GM23338 (cell line): ENCODE measurements around the gene SENP6. TPM values are rescaled to one million over a fixed set of nuclear protein-coding genes. Genes with fewer than 3 reads are reported as not detected.
"Not testable (repeated sequence)": the region's sequence is repeated elsewhere in the genome, so short reads cannot be mapped to it uniquely, and the experiment has no call there.

Experiments
- ATAC-seq: fragments of 200-7000 bp; cut with Tn5 transposase; 3 replicates; pipeline ENCODE4 v1.9.1; 2020
- DNase-seq: peaks from one replicate; pipeline ENCODE4 v3.0.0-alpha.2; 2015; ENCODE audit warnings: low spot score
- H2AFZ ChIP-seq: fragments of 200-600 bp; sonication (generic); 2 replicates; pipeline ENCODE4 v1.8.0; 2016; ENCODE audit warnings: antibody characterized with exemption, mild to moderate bottlenecking, moderate library complexity
- H3F3A ChIP-seq: fragments of 200-600 bp; sonication (generic); replicated peaks from 2 replicates; pipeline ENCODE4 v1.8.0; 2017; ENCODE audit warnings: antibody characterized with exemption, mixed run types, low read depth
- H3K27ac ChIP-seq: fragments of 200-600 bp; sonication (generic); 2 replicates; pipeline ENCODE4 v1.6.1; 2016; ENCODE audit warnings: low read depth
- H3K27me3 ChIP-seq: fragments of 200-600 bp; sonication (generic); 2 replicates; pipeline ENCODE4 v1.8.0; 2016; ENCODE audit warnings: mild to moderate bottlenecking, mixed run types, moderate library complexity; ENCODE audit not compliant: insufficient read depth
- H3K36me3 ChIP-seq: fragments of 200-600 bp; sonication (generic); 2 replicates; pipeline ENCODE4 v1.8.0; 2016; ENCODE audit warnings: mild to moderate bottlenecking; ENCODE audit not compliant: insufficient read depth
- H3K4me1 ChIP-seq: fragments of 200-600 bp; sonication (generic); 2 replicates; pipeline ENCODE4 v1.8.0; 2016; ENCODE audit warnings: mild to moderate bottlenecking, moderate library complexity; ENCODE audit not compliant: insufficient read depth
- H3K4me2 ChIP-seq: fragments of 200-600 bp; sonication (generic); 2 replicates; pipeline ENCODE4 v1.7.1; 2017; ENCODE audit warnings: mixed run types
- H3K4me3 ChIP-seq: fragments of 200-600 bp; sonication (generic); 2 replicates; pipeline ENCODE4 v1.6.1; 2016; ENCODE audit warnings: mixed run types
- H3K79me2 ChIP-seq: fragments of 200-600 bp; sonication (generic); replicated peaks from 2 replicates; pipeline ENCODE4 v1.8.0; 2017; ENCODE audit warnings: mild to moderate bottlenecking; ENCODE audit not compliant: insufficient read depth
- H3K9me2 ChIP-seq: fragments of 200-600 bp; sonication (generic); 2 replicates; pipeline ENCODE4 v1.8.0; 2017; ENCODE audit not compliant: insufficient read depth
- H4K20me1 ChIP-seq: fragments of 200-600 bp; sonication (generic); replicated peaks from 2 replicates; pipeline ENCODE4 v1.8.0; 2017; ENCODE audit warnings: mild to moderate bottlenecking; ENCODE audit not compliant: insufficient read depth
- H3K27ac Mint-ChIP-seq: 2 replicates; pipeline ENCODE4 v1.8.0; 2020; ENCODE audit warnings: inconsistent platforms, mild to moderate bottlenecking, moderate library complexity, mixed read lengths
- H3K27me3 Mint-ChIP-seq: 3 replicates; pipeline ENCODE4 v1.8.0; 2022; ENCODE audit warnings: low read depth, mild to moderate bottlenecking, moderate library complexity, mixed read lengths, inconsistent platforms; ENCODE audit not compliant: insufficient read depth, poor library complexity
- H3K36me3 Mint-ChIP-seq: 3 replicates; pipeline ENCODE4 v1.8.0; 2021; ENCODE audit warnings: low read depth, mild to moderate bottlenecking, inconsistent platforms, moderate library complexity, mixed read lengths
- H3K4me1 Mint-ChIP-seq: 3 replicates; pipeline ENCODE4 v1.8.0; 2020; ENCODE audit warnings: mild to moderate bottlenecking, inconsistent platforms, mixed read lengths
- H3K4me3 Mint-ChIP-seq: 3 replicates; pipeline ENCODE4 v1.8.0; 2021; ENCODE audit warnings: moderate library complexity, mild to moderate bottlenecking, inconsistent platforms, mixed read lengths
- H3K9me3 Mint-ChIP-seq: 3 replicates; pipeline ENCODE4 v1.8.0; 2020; ENCODE audit warnings: moderate library complexity, mild to moderate bottlenecking, inconsistent platforms, mixed read lengths
- CTCF ChIP-seq, 2 experiments: fragments of 200-600 bp in 1 of 2; sonication (generic) in 1 of 2; conservative IDR thresholded peaks; 2 replicates each; pipeline versions ENCODE4 v1.5.1 to v1.6.1; 2016 to 2017; ENCODE audit warnings: antibody characterized with exemption in 2 of 2, low read depth in 2 of 2, mild to moderate bottlenecking in 2 of 2, moderate library complexity in 1 of 2
- EZH2 ChIP-seq: fragments of 200-600 bp; sonication (generic); IDR thresholded peaks from one replicate; pipeline ENCODE4 v1.8.0; 2017; ENCODE audit warnings: antibody characterized with exemption, mild to moderate bottlenecking, low read depth; ENCODE audit not compliant: unreplicated experiment
- EZH2phosphoT487 ChIP-seq: fragments of 200-600 bp; sonication (generic); IDR thresholded peaks from one replicate; pipeline ENCODE4 v1.8.1; 2018; ENCODE audit warnings: antibody characterized with exemption; ENCODE audit not compliant: unreplicated experiment
- NANOG ChIP-seq: IDR thresholded peaks from 2 replicates; pipeline ENCODE4 v1.6.1; 2016; ENCODE audit warnings: antibody characterized with exemption, borderline replicate concordance
- REST ChIP-seq: IDR thresholded peaks from one replicate; pipeline ENCODE4 v1.6.1; 2018; ENCODE audit warnings: antibody characterized with exemption; ENCODE audit not compliant: unreplicated experiment
- polyA plus RNA-seq: library from polyadenylated mRNA; unstranded; fragments of >200 nt; fragmentation: Nextera tagmentation; extraction: Ambion mirVana; gene quantifications from 2 replicates; pipeline ENCODE4 v1.2.1, GENCODE V29; 2016
- total RNA-seq: library from RNA; depleted of rRNA; stranded (reverse); fragments of >200 nt; shearing (Covaris generic); gene quantifications from 2 replicates; pipeline ENCODE4 v1.2.3, GENCODE V29; 2014

SENP6 gene
- total and polyA plus RNA-seq, 2 experiments from 2014 or later: 66.6 to 114 TPM

GRCh38 chr6:75727206-75727605 is 125.5 kb downstream of the SENP6 start:
- Histone ChIP-seq H3K36me3 (no peaks in the 10 kb centered on the region), H3K79me2 (no peaks in the 10 kb centered on the region), H3K27ac (no peak overlapping the region), H4K20me1 (no peaks in the 10 kb centered on the region), H3F3A (no peaks in the 10 kb centered on the region), H3K9me2 (no peaks in the 10 kb centered on the region), H3K27me3 (no peaks in the 10 kb centered on the region), H3K4me2 (no peak overlapping the region), H3K4me1 (no peaks in the 10 kb centered on the region), H3K4me3 (no peak overlapping the region), H2AFZ (no peak overlapping the region)
- H3K27me3 Mint-ChIP-seq: no peaks in the 10 kb centered on the region
- no peak for ATAC-seq
- no peaks in the 10 kb centered on the region for H3K4me1 Mint-ChIP-seq
- H3K27ac Mint-ChIP-seq: no peak overlapping the region
- no peaks in the 10 kb centered on the region for H3K9me3 Mint-ChIP-seq
- TF ChIP-seq REST (no peak), NANOG (no peak), EZH2phosphoT487 (no peak)
- H3K4me3 Mint-ChIP-seq: no peak overlapping the region
- no peak for DNase-seq
- no peaks in the 10 kb centered on the region for H3K36me3 Mint-ChIP-seq

- H3K27me3 Mint-ChIP-seq, H3K4me2 ChIP-seq, H4K20me1 ChIP-seq, H3K4me1 ChIP-seq, ATAC-seq, H3K36me3 ChIP-seq, DNase-seq, H3F3A ChIP-seq, H3K4me3 Mint-ChIP-seq, H3K9me2 ChIP-seq, H3K4me1 Mint-ChIP-seq, H3K9me3 Mint-ChIP-seq, H3K27ac Mint-ChIP-seq, H3K27ac ChIP-seq, H3K4me3 ChIP-seq, H3K79me2 ChIP-seq, H3K27me3 ChIP-seq, H3K36me3 Mint-ChIP-seq: not testable (repeated sequence)
- peak overlapping the region; percentile 57; the same call in 1 of the 2 replicates for H2AFZ ChIP-seq
Observed at GRCh38 chr6:75731029-75731428, 129.3 kb downstream of the SENP6 start.

GRCh38 chr6:75735491-75736186 is 134.0 kb downstream of the SENP6 start:
- no peaks in the 10 kb centered on the region for H3K9me2 ChIP-seq
- Mint-ChIP-seq H3K27ac (no peak overlapping the region), H3K27me3 (no peaks in the 10 kb centered on the region), H3K36me3 (no peaks in the 10 kb centered on the region), H3K9me3 (no peaks in the 10 kb centered on the region), H3K4me3 (no peak overlapping the region), H3K4me1 (no peaks in the 10 kb centered on the region)
- no peaks in the 10 kb centered on the region for H3K79me2 ChIP-seq
- H4K20me1 ChIP-seq: no peaks in the 10 kb centered on the region
- H3K27me3 ChIP-seq: no peaks in the 10 kb centered on the region
- no peak overlapping the region for H3K4me2 ChIP-seq
- ATAC-seq: no peak
- H3K36me3 ChIP-seq: no peaks in the 10 kb centered on the region
- DNase-seq: no peak
- no peak overlapping the region for H2AFZ ChIP-seq
- H3K4me3 ChIP-seq: no peak overlapping the region
- no peaks in the 10 kb centered on the region for H3K4me1 ChIP-seq
- H3F3A ChIP-seq: no peaks in the 10 kb centered on the region
- H3K27ac ChIP-seq: no peak overlapping the region
- TF ChIP-seq EZH2 (no peak), CTCF (conservative IDR thresholded peaks at IDR 0.05; ENCODE audit: low read depth in 2 of 2) (no peak)
